GM06990 (cell line): ENCODE data around the gene MAP3K5.

Experiments
- DNase-seq: peaks from one replicate; pipeline ENCODE4 v3.0.0-alpha.2; 2011; ENCODE audit not compliant: insufficient read length; ENCODE audit errors: extremely low read depth
- H3K27me3 ChIP-seq: replicated peaks from 2 replicates; pipeline ENCODE4 v1.6.0; 2011; ENCODE audit warnings: low read length; ENCODE audit not compliant: control insufficient read depth, insufficient read depth
- H3K36me3 ChIP-seq: 2 replicates; pipeline ENCODE4 v1.5.1; 2011; ENCODE audit warnings: low read length; ENCODE audit not compliant: control insufficient read depth, insufficient read depth
- H3K4me3 ChIP-seq: replicated peaks from 2 replicates; pipeline ENCODE4 v1.5.1; 2011; ENCODE audit warnings: low read depth, mild to moderate bottlenecking, control low read depth, low read length
- CTCF ChIP-seq: IDR thresholded peaks from 2 replicates; pipeline ENCODE4 v1.5.1; 2011; ENCODE audit warnings: low read length, control low read depth, mild to moderate bottlenecking, inconsistent platforms; ENCODE audit not compliant: insufficient read depth, poor library complexity, severe bottlenecking

Gene MAP3K5

GRCh38 chr6:136553166-136553787 is 239.0 kb downstream of the MAP3K5 start:
- Histone ChIP-seq H3K4me3 (no peak overlapping the region), H3K36me3 (peaks cover 5% of the 10 kb centered on the region), H3K27me3 (no peaks in the 10 kb centered on the region; the same call in 1 of the 2 replicates)
- TF ChIP-seq CTCF, result no peak
- no peak for DNase-seq

DNA sequence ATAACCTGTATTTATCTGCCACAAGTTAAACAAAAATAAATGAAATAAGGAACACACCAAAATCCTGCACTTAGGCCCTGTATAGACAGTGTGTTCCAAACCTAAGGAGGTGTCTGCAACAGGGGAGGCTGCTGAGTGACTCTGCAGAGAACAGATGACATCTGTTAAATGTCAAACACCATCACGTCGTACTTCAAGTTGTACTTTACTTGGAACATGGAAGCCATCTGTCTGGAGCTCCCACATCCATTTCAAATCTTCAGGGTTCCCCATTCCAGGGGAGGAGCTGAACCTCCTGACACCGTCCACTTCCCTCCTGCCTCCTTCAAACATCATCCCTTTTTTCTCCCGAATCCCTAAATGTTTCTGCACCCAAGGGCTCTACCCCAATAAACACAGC is 240.2 kb downstream of the MAP3K5 start:
- H3K4me3 ChIP-seq, result no peak overlapping the region
- no peak for TF ChIP-seq CTCF
- no peak for DNase-seq
- H3K36me3 ChIP-seq, result peaks cover 4% of the 10 kb centered on the region
- H3K27me3 ChIP-seq, result no peaks in the 10 kb centered on the region; the same call in 1 of the 2 replicates

- no peak for DNase-seq
- Histone ChIP-seq H3K4me3 (no peak overlapping the region), H3K27me3 (no peaks in the 10 kb centered on the region; the same call in 1 of the 2 replicates), H3K36me3 (peaks cover 2% of the 10 kb centered on the region; the same call in 1 of the 2 replicates)
- no peak for TF ChIP-seq CTCF
Observed at GRCh38 chr6:136551103-136551502, 241.2 kb downstream of the MAP3K5 start.

- H3K27me3 ChIP-seq, result no peaks in the 10 kb centered on the region; the same call in 1 of the 2 replicates
- H3K36me3 ChIP-seq, result no peaks in the 10 kb centered on the region; the same call in 1 of the 2 replicates
- peak within 1 kb of the TSS; percentile 61 for H3K4me3 ChIP-seq
- peak; percentile 39 for TF ChIP-seq CTCF
- peak; percentile 61 for DNase-seq
Observed at GRCh38 chr6:136550330-136551071, 241.8 kb downstream of the MAP3K5 start, which contains the start of gene MAP7. MAP7 (minus strand) TSS chr6:136550422; CDS start chr6:136550408, 14 bp downstream.

DNA sequence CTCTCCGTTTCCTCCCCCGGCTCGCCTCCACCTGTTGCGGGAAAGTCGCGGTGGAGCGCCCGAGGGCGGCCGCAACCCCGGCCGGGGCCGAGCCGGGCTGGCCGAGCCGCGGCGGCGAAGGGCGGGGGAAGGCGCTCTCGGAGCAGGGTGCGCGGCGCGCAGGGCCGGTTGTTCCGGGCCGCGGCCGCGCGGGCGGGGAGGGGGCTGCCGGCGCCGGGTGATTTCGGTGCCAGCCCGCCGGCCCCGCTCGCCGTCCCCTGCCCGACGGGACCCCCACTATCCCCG is 242.3 kb downstream of the MAP3K5 start:
- H3K36me3 ChIP-seq, result no peaks in the 10 kb centered on the region; the same call in 1 of the 2 replicates
- no peak for TF ChIP-seq CTCF
- H3K27me3 ChIP-seq, result no peaks in the 10 kb centered on the region; the same call in 1 of the 2 replicates
- H3K4me3 ChIP-seq, result peak overlapping the region; percentile 61
- DNase-seq, result no peak
